Neural cell (in vitro differentiated cells): ENCODE measurements around the gene CDH6. TPM values are rescaled to one million over a fixed set of nuclear protein-coding genes. Genes with fewer than 3 reads are reported as not detected.

Experiments used
- H2AFZ ChIP-seq: fragments of 200-600, 300-800 bp; sonication (generic), shearing (Covaris generic); 2 replicates; pipeline ENCODE4 v1.6.0; 2014; ENCODE audit warnings: low read depth, mild to moderate bottlenecking, antibody characterized with exemption, low read length, moderate library complexity
- H3F3A ChIP-seq: fragments of 200-600 bp; shearing (Covaris generic); 2 replicates; pipeline ENCODE4 v1.6.1; 2016; ENCODE audit warnings: mild to moderate bottlenecking, moderate library complexity, mixed read lengths, antibody characterized with exemption, low read length; ENCODE audit not compliant: insufficient read depth, poor library complexity, severe bottlenecking
- H3K27ac ChIP-seq: fragments of 200-600, 300-800 bp; sonication (generic), shearing (Covaris generic); 2 replicates; pipeline ENCODE4 v1.5.1; 2014; ENCODE audit warnings: mild to moderate bottlenecking, low read length, moderate library complexity
- H3K27me3 ChIP-seq: fragments of 300-800, 200-600 bp; sonication (generic), shearing (Covaris generic); 2 replicates; pipeline ENCODE4 v1.6.0; 2014; ENCODE audit warnings: mild to moderate bottlenecking, low read depth, low read length, moderate library complexity; ENCODE audit not compliant: insufficient read depth
- H3K36me3 ChIP-seq: fragments of 300-800, 200-600 bp; sonication (generic), shearing (Covaris generic); 2 replicates; pipeline ENCODE4 v1.5.1; 2014; ENCODE audit warnings: mild to moderate bottlenecking, antibody characterized with exemption, low read length, moderate library complexity; ENCODE audit not compliant: insufficient read depth
- H3K4me2 ChIP-seq: fragments of 300-800, 200-600 bp; sonication (generic), shearing (Covaris generic); 2 replicates; pipeline ENCODE4 v1.6.0; 2014; ENCODE audit warnings: mild to moderate bottlenecking, low read length
- H3K4me3 ChIP-seq: fragments of 300-800, 200-600 bp; sonication (generic), shearing (Covaris generic); 2 replicates; pipeline ENCODE4 v1.5.1; 2014; ENCODE audit warnings: mild to moderate bottlenecking, low read length, moderate library complexity
- H3K79me2 ChIP-seq: fragments of 200-600 bp; shearing (Covaris generic); replicated peaks from 2 replicates; pipeline ENCODE4 v1.6.0; 2014; ENCODE audit warnings: mild to moderate bottlenecking, low read length, moderate library complexity; ENCODE audit not compliant: insufficient read depth
- H3K9ac ChIP-seq: fragments of 300-800, 200-600 bp; sonication (generic), shearing (Covaris generic); 2 replicates; pipeline ENCODE4 v1.6.1; 2016; ENCODE audit warnings: mild to moderate bottlenecking, low read length, mixed read lengths
- H3K9me2 ChIP-seq: fragments of 200-600 bp; shearing (Covaris generic); 2 replicates; pipeline ENCODE4 v1.6.1; 2016; ENCODE audit warnings: mild to moderate bottlenecking, low read length, mixed read lengths; ENCODE audit not compliant: insufficient read depth
- H3K9me3 ChIP-seq: fragments of 200-600, 300-800 bp; sonication (generic), shearing (Covaris generic); 2 replicates; pipeline ENCODE4 v1.6.1; 2016; ENCODE audit warnings: mild to moderate bottlenecking, mixed run types, low read length, moderate library complexity, mixed read lengths
- H4K20me1 ChIP-seq: fragments of 200-600 bp; shearing (Covaris generic); 2 replicates; pipeline ENCODE4 v1.6.1; 2016; ENCODE audit warnings: mild to moderate bottlenecking, mixed run types; ENCODE audit not compliant: insufficient read depth
- CTCF ChIP-seq: fragments of 450-650 bp; IDR thresholded peaks from 2 replicates; pipeline ENCODE4 v1.5.1; 2014; ENCODE audit warnings: antibody characterized with exemption, mild to moderate bottlenecking, moderate library complexity; ENCODE audit not compliant: poor library complexity, severe bottlenecking
- EP300 ChIP-seq: fragments of 450-650 bp; conservative IDR thresholded peaks from 2 replicates; pipeline ENCODE4 v1.6.1; 2014; ENCODE audit warnings: antibody characterized with exemption, mild to moderate bottlenecking, moderate library complexity; ENCODE audit not compliant: poor library complexity, severe bottlenecking
- EZH2 ChIP-seq: fragments of 200-600, 300-800 bp; shearing (Covaris generic), sonication (generic); IDR thresholded peaks from 2 replicates; pipeline ENCODE4 v1.6.1; 2014; ENCODE audit warnings: antibody characterized with exemption, low read length, borderline replicate concordance, mild to moderate bottlenecking; ENCODE audit not compliant: insufficient read depth, poor library complexity, severe bottlenecking
- MXI1 ChIP-seq: fragments of 450-650 bp; conservative IDR thresholded peaks from 2 replicates; pipeline ENCODE4 v1.6.1; 2014; ENCODE audit warnings: antibody characterized with exemption, mild to moderate bottlenecking; ENCODE audit not compliant: poor library complexity, severe bottlenecking
- POLR2AphosphoS5 ChIP-seq: IDR thresholded peaks from 2 replicates; pipeline ENCODE4 v1.6.1; 2012
- RAD21 ChIP-seq: fragments of 450-650 bp; conservative IDR thresholded peaks from 2 replicates; pipeline ENCODE4 v1.6.1; 2014; ENCODE audit warnings: antibody characterized with exemption, mild to moderate bottlenecking, moderate library complexity
- REST ChIP-seq: IDR thresholded peaks from 2 replicates; pipeline ENCODE4 v1.6.1; 2012; ENCODE audit warnings: borderline replicate concordance
- SMC3 ChIP-seq: fragments of 450-650 bp; conservative IDR thresholded peaks from 2 replicates; pipeline ENCODE4 v1.6.1; 2014; ENCODE audit warnings: antibody characterized with exemption, mild to moderate bottlenecking, moderate library complexity; ENCODE audit not compliant: poor library complexity
- TAF1 ChIP-seq: IDR thresholded peaks from 2 replicates; pipeline ENCODE4 v1.6.1; 2012; ENCODE audit warnings: low read depth
- polyA plus RNA-seq: library from polyadenylated mRNA; depleted of rRNA; stranded (reverse); fragments of >200 nt; gene quantifications from 2 replicates; pipeline ENCODE4 v1.2.3, GENCODE V29; 2014

The CDH6 gene
- polyA plus RNA-seq, 1 donor from 2014 or later: 2.1 TPM

- H2AFZ ChIP-seq: no peak overlapping the region
- H3K9me2 ChIP-seq: no peaks in the 10 kb centered on the region
- H4K20me1 ChIP-seq: no peaks in the 10 kb centered on the region
- H3K79me2 ChIP-seq: no peaks in the 10 kb centered on the region
- no peak overlapping the region for H3K9ac ChIP-seq
- no peak overlapping the region for H3K4me2 ChIP-seq
- H3K27me3 ChIP-seq: no peaks in the 10 kb centered on the region
- no peak for TF ChIP-seq EP300
- TF ChIP-seq EZH2: no peak
- TF ChIP-seq REST: no peak
- no peak for TF ChIP-seq RAD21
- no peak for TF ChIP-seq POLR2AphosphoS5
- H3K27ac ChIP-seq: no peak overlapping the region
- no peaks in the 10 kb centered on the region for H3K9me3 ChIP-seq
- H3K4me3 ChIP-seq: no peak overlapping the region
- H3K36me3 ChIP-seq: no peaks in the 10 kb centered on the region
- no peaks in the 10 kb centered on the region for H3F3A ChIP-seq
Observed at GRCh38 chr5:31322946-31323345, 129.5 kb downstream of the CDH6 start.

GRCh38 chr5:31324842-31325241 is 131.4 kb downstream of the CDH6 start:
- H3K36me3 ChIP-seq: no peaks in the 10 kb centered on the region
- no peak overlapping the region for H2AFZ ChIP-seq
- H3F3A ChIP-seq: no peaks in the 10 kb centered on the region
- H3K9ac ChIP-seq: no peak overlapping the region
- no peak overlapping the region for H3K27ac ChIP-seq
- no peak overlapping the region for H3K4me2 ChIP-seq
- H3K27me3 ChIP-seq: peaks cover 4% of the 10 kb centered on the region
- H3K4me3 ChIP-seq: no peak overlapping the region
- H4K20me1 ChIP-seq: no peaks in the 10 kb centered on the region
- H3K9me3 ChIP-seq: no peaks in the 10 kb centered on the region
- no peak for TF ChIP-seq CTCF
- TF ChIP-seq TAF1: no peak
- no peak for TF ChIP-seq SMC3
- no peak for TF ChIP-seq POLR2AphosphoS5
- no peak for TF ChIP-seq EZH2
- TF ChIP-seq RAD21: no peak
- no peak for TF ChIP-seq EP300
- TF ChIP-seq REST: no peak
- no peak for TF ChIP-seq MXI1
- H3K79me2 ChIP-seq: no peaks in the 10 kb centered on the region
- no peaks in the 10 kb centered on the region for H3K9me2 ChIP-seq
